IMR-90 (cell line): ENCODE data around the gene CLIC1. TPM values are rescaled to one million over a fixed set of nuclear protein-coding genes. Genes with fewer than 3 reads are reported as not detected.
A peak's percentile ranks its signal among the peaks of the same experiment; 100 is the strongest.

Experiments
- ATAC-seq: fragments of 200-7000 bp; cut with Tn5 transposase; 2 replicates; pipeline ENCODE4 v1.9.1; 2020; ENCODE audit warnings: low read depth, mild to moderate bottlenecking, moderate library complexity
- BruUV-seq: library from RNA; stranded (reverse); fragments of 400-500 nt; replicated peaks from 2 replicates; lab custom pipeline; 2021; lab: Mats Ljungman, UMichigan
- CTCF ChIA-PET: fragments of 300-600 bp; formaldehyde crosslinking; extraction: SDS; loops from one replicate; lab custom pipeline; 2021; ENCODE audit warnings: antibody characterized with exemption; lab: Yijun Ruan, JAX
- POLR2A ChIA-PET: fragments of 300-600 bp; sonication (Branson Sonifier 250); formaldehyde crosslinking; loops from one replicate; lab custom pipeline; 2022; ENCODE audit warnings: antibody characterized with exemption; ENCODE audit not compliant: unreplicated experiment; lab: Charles Lee
- DNase-seq: peaks from one replicate; pipeline ENCODE4 v3.0.0; 2013
- H2AFZ ChIP-seq: replicated peaks from 2 replicates; pipeline ENCODE3; 2013; ENCODE audit warnings: low read length, mild to moderate bottlenecking; ENCODE audit not compliant: poor library complexity
- H2AK5ac ChIP-seq: 2 replicates; pipeline ENCODE4 v1.6.1; 2013; ENCODE audit warnings: low read depth, low read length, inconsistent platforms
- H2AK9ac ChIP-seq: replicated peaks from 2 replicates; pipeline ENCODE3; 2013; ENCODE audit warnings: mild to moderate bottlenecking, low read depth, low read length, moderate library complexity; ENCODE audit not compliant: poor library complexity
- H2BK120ac ChIP-seq: 2 replicates; pipeline ENCODE4 v1.6.1; 2013; ENCODE audit warnings: low read depth, low read length, inconsistent platforms
- H2BK15ac ChIP-seq: 3 replicates; pipeline ENCODE4 v1.6.1; 2013; ENCODE audit warnings: low read depth, low read length, inconsistent platforms
- H2BK20ac ChIP-seq: 2 replicates; pipeline ENCODE4 v1.6.1; 2013; ENCODE audit warnings: low read depth, mild to moderate bottlenecking, inconsistent platforms, low read length, moderate library complexity
- H2BK5ac ChIP-seq: 2 replicates; pipeline ENCODE4 v1.6.1; 2013; ENCODE audit warnings: mild to moderate bottlenecking, low read depth, low read length, inconsistent platforms; ENCODE audit not compliant: poor library complexity, severe bottlenecking
- H3K14ac ChIP-seq: replicated peaks from 2 replicates; pipeline ENCODE4 v1.6.1; 2013; ENCODE audit warnings: low read depth, low read length, inconsistent platforms
- H3K18ac ChIP-seq: 2 replicates; pipeline ENCODE4 v1.6.1; 2013; ENCODE audit warnings: low read depth, low read length, control low read depth
- H3K23ac ChIP-seq: 2 replicates; pipeline ENCODE4 v1.6.1; 2013; ENCODE audit warnings: low read depth, low read length, inconsistent platforms
- H3K27ac ChIP-seq: 2 replicates; pipeline ENCODE4 v1.5.1; 2013; ENCODE audit warnings: mild to moderate bottlenecking, control low read depth, low read length; ENCODE audit not compliant: insufficient read depth
- H3K27me3 ChIP-seq: 2 replicates; pipeline ENCODE4 v1.6.1; 2013; ENCODE audit warnings: low read length; ENCODE audit not compliant: control insufficient read depth, insufficient read depth
- H3K36me3 ChIP-seq: 2 replicates; pipeline ENCODE4 v1.6.1; 2013; ENCODE audit warnings: low read length, mixed read lengths; ENCODE audit not compliant: control insufficient read depth, insufficient read depth
- H3K4ac ChIP-seq: 2 replicates; pipeline ENCODE4 v1.6.1; 2013; ENCODE audit warnings: low read depth, low read length, inconsistent platforms
- H3K4me1 ChIP-seq: 2 replicates; pipeline ENCODE4 v1.6.1; 2013; ENCODE audit warnings: low read length, mixed read lengths; ENCODE audit not compliant: control insufficient read depth, insufficient read depth
- H3K4me2 ChIP-seq: 2 replicates; pipeline ENCODE4 v1.6.1; 2013; ENCODE audit warnings: low read depth, mild to moderate bottlenecking, control low read depth, low read length, moderate library complexity
- H3K4me3 ChIP-seq: 2 replicates; pipeline ENCODE4 v1.5.1; 2013; ENCODE audit warnings: low read depth, mild to moderate bottlenecking, control low read depth, low read length, moderate library complexity; ENCODE audit not compliant: insufficient read depth
- H3K56ac ChIP-seq: 2 replicates; pipeline ENCODE4 v1.6.1; 2013; ENCODE audit warnings: low read length, inconsistent platforms; ENCODE audit not compliant: insufficient read depth; ENCODE audit errors: extremely low read depth
- H3K79me1 ChIP-seq, 2 experiments: 2 replicates each; pipeline ENCODE4 v1.6.1; 2013; ENCODE audit warnings: low read length in 2 of 2, inconsistent platforms in 1 of 2, low read depth in 1 of 2
- H3K9ac ChIP-seq: 2 replicates; pipeline ENCODE4 v1.6.1; 2013; ENCODE audit warnings: low read depth, low read length, control low read depth
- H3K9me1 ChIP-seq: 2 replicates; pipeline ENCODE4 v1.6.1; 2013; ENCODE audit warnings: low read length, inconsistent platforms; ENCODE audit not compliant: insufficient read depth
- H3K9me3 ChIP-seq: 2 replicates; pipeline ENCODE4 v1.6.1; 2013; ENCODE audit warnings: low read length; ENCODE audit not compliant: control insufficient read depth, insufficient read depth
- H4K20me1 ChIP-seq: 2 replicates; pipeline ENCODE4 v1.6.1; 2013; ENCODE audit warnings: low read length, inconsistent platforms; ENCODE audit not compliant: insufficient read depth
- H4K5ac ChIP-seq: 2 replicates; pipeline ENCODE4 v1.6.1; 2013; ENCODE audit warnings: mild to moderate bottlenecking, low read depth, low read length, control low read depth
- H4K8ac ChIP-seq, 2 experiments: 2 replicates each; pipeline ENCODE4 v1.6.1; 2013; ENCODE audit warnings: low read depth in 2 of 2, low read length in 2 of 2, control low read depth in 1 of 2, inconsistent platforms in 1 of 2
- H4K91ac ChIP-seq: 2 replicates; pipeline ENCODE4 v1.6.1; 2013; ENCODE audit warnings: low read depth, low read length, inconsistent platforms; ENCODE audit not compliant: insufficient read depth
- BHLHE40 ChIP-seq: fragments of 150-350 bp; IDR thresholded peaks from 2 replicates; pipeline ENCODE4 v1.6.1; 2016; ENCODE audit warnings: mild to moderate bottlenecking, low read depth, low read length
- CEBPB ChIP-seq: IDR thresholded peaks from 2 replicates; pipeline ENCODE4 v1.6.1; 2012; ENCODE audit warnings: low read depth, low read length, improper control_type of control experiment
- CHD1 ChIP-seq: IDR thresholded peaks from 2 replicates; pipeline ENCODE4 v1.6.1; 2012; ENCODE audit warnings: low read depth, low read length, improper control_type of control experiment
- FOS ChIP-seq: fragments of 150-350 bp; IDR thresholded peaks from 2 replicates; pipeline ENCODE4 v1.6.1; 2016; ENCODE audit warnings: low read depth, low read length
- MAFK ChIP-seq: IDR thresholded peaks from 2 replicates; pipeline ENCODE4 v1.6.1; 2012; ENCODE audit warnings: low read depth, low read length, improper control_type of control experiment
- MAZ ChIP-seq: IDR thresholded peaks from 2 replicates; pipeline ENCODE4 v1.6.1; 2012; ENCODE audit warnings: low read depth, mild to moderate bottlenecking, low read length, improper control_type of control experiment, moderate library complexity, borderline replicate concordance
- MXI1 ChIP-seq: IDR thresholded peaks from 2 replicates; pipeline ENCODE4 v1.6.1; 2012; ENCODE audit warnings: low read depth, mild to moderate bottlenecking, low read length, moderate library complexity, borderline replicate concordance
- NFE2L2 ChIP-seq: fragments of 150-350 bp; IDR thresholded peaks from 2 replicates; pipeline ENCODE4 v1.6.1; 2016; ENCODE audit warnings: low read depth, mild to moderate bottlenecking, low read length
- POLR2A ChIP-seq: IDR thresholded peaks from 2 replicates; pipeline ENCODE4 v1.6.1; 2012; ENCODE audit warnings: mild to moderate bottlenecking, low read depth, low read length
- RAD21 ChIP-seq: IDR thresholded peaks from 2 replicates; pipeline ENCODE4 v1.6.1; 2012; ENCODE audit warnings: low read length, improper control_type of control experiment
- RCOR1 ChIP-seq: IDR thresholded peaks from 2 replicates; pipeline ENCODE4 v1.6.1; 2012; ENCODE audit warnings: mild to moderate bottlenecking, low read length, improper control_type of control experiment; ENCODE audit not compliant: insufficient replicate concordance
- RFX5 ChIP-seq: IDR thresholded peaks from 2 replicates; pipeline ENCODE4 v1.8.0; 2012; ENCODE audit warnings: low read depth, mild to moderate bottlenecking, low read length, moderate library complexity
- SMC3 ChIP-seq: fragments of 150-350 bp; IDR thresholded peaks from 2 replicates; pipeline ENCODE4 v1.6.1; 2016; ENCODE audit warnings: low read depth, mild to moderate bottlenecking, antibody characterized with exemption, low read length, moderate library complexity
- WGBS, 2 experiments: methylation state at CpG; one replicate each; pipeline versions ENCODE4 v1.1.5 to v1.1.7; 2013; ENCODE audit warnings: missing lambda C conversion rate in 2 of 2; ENCODE audit not compliant: insufficient read length in 1 of 2; ENCODE audit errors: extremely low coverage in 2 of 2; 5-methylcytosine and 5-hydroxymethylcytosine counted together
- dilution Hi-C: fragments of 300-500 bp; cut with HindIII; formaldehyde crosslinking; loops from one replicate; pipeline ENCODE4 v1.14.3; 2018; ENCODE audit warnings: low sequenced_read_pairs; ENCODE audit not compliant: unreplicated experiment
- in situ Hi-C: fragments of 300-500 bp; cut with MboI; formaldehyde crosslinking; loops from 3 replicates; pipeline ENCODE4 v1.14.3; 2019; ENCODE audit warnings: low sequenced_read_pairs, inconsistent platforms, mixed read lengths
- intact Hi-C: fragments of 100-400 bp; cut with micrococcal nuclease; formaldehyde crosslinking; loops from 2 replicates; pipeline ENCODE4 v1.10.0; 2022
- polyA plus RNA-seq, 3 experiments: library from polyadenylated mRNA; depleted of rRNA; stranded (reverse); fragments of >200 nt; gene quantifications; 2 replicates each; pipeline ENCODE4 v1.2.3, GENCODE V29; 2012; ENCODE audit warnings: low replicate concordance in 1 of 3
- total RNA-seq: library from RNA; depleted of rRNA; stranded (reverse); fragments of >200 nt; gene quantifications from 2 replicates; pipeline ENCODE4 v1.2.3, GENCODE V29; 2012
- TF ChIP-seq, protein P1 (sequence below): fragments of 150-350 bp; IDR thresholded peaks from 2 replicates; pipeline ENCODE4 v1.6.1; 2016; ENCODE audit warnings: low read depth, mild to moderate bottlenecking, low read length, moderate library complexity, borderline replicate concordance
- TF ChIP-seq, protein P2 (sequence below): fragments of 150-350 bp; IDR thresholded peaks from 2 replicates; pipeline ENCODE4 v1.6.1; 2017; ENCODE audit warnings: mild to moderate bottlenecking, antibody characterized with exemption, low read length, low read depth

The CLIC1 gene
- total and polyA plus RNA-seq, 2 of the 4 experiments (the other 2 are of a cell fraction): 706 to 1,185 TPM

DNA sequence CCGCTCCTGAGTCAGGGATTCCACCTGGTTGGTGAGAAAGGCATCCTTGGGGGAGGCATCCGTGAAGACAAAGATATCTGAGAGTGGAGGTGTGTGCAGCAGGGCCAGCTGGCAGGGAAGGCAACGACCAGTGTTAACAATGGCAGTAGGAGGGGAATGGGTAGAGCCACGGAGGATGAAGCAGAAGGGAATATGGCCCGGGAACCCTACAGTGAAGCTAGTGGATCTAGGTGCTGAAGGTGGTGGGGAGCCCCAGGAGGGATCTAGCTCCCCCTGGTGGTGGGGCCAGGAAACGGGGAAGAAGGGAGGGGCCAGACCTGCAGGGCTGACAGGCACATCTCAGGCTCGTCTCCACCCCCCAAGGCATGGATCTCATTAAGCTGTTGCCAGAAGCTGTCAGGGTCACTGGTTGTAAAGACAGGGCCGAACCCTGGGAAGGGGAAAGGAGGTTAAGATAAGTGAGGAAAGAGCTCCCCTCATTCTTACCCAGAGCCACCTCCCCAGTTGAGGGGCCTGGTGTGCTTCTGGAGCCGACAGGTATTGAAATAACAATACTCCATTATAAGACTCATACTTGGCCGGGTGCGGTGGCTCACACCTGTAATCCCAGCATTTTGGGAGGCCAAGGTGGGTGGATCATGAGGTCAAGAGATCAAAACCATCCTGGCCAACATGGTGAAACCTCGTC lies 33.5 kb upstream of the CLIC1 start:
- BruUV-seq: no TSS peak
- Histone ChIP-seq H3K18ac (no peak overlapping the region), H4K20me1 (no peaks in the 10 kb centered on the region), H2AFZ (no peak overlapping the region), H4K91ac (no peak overlapping the region), H3K56ac (no peak overlapping the region), H3K14ac (no peak overlapping the region), H2BK20ac (no peak overlapping the region), H3K9ac (no peak overlapping the region), H3K4me2 (no peak overlapping the region), H2BK5ac (no peak overlapping the region), H3K9me3 (no peaks in the 10 kb centered on the region), H3K27ac (no peak overlapping the region), H2BK120ac (no peak overlapping the region), H3K4ac (no peak overlapping the region; the same call in 1 of the 2 replicates), H3K79me1 (no peaks in the 10 kb centered on the region), H3K36me3 (no peaks in the 10 kb centered on the region), H2AK5ac (peak overlapping the region; percentile 48; the same call in 1 of the 2 replicates), H4K8ac (no peak overlapping the region), H3K27me3 (no peaks in the 10 kb centered on the region), H3K4me3 (no peak overlapping the region), H3K9me1 (peaks cover 3% of the 10 kb centered on the region; the same call in 1 of the 2 replicates), H3K23ac (no peak overlapping the region), H3K4me1 (no peaks in the 10 kb centered on the region), H2BK15ac (no peak overlapping the region; the same call in 2 of the 3 replicates), H4K5ac (no peak overlapping the region), H2AK9ac (peak overlapping the region; percentile 48)
- ATAC-seq (peak; percentile 69), DNase-seq (peak; percentile 31)
- intact Hi-C loops (no loop called here), dilution Hi-C loops (no loop called here), in situ Hi-C loops (no loop called here)
- ChIA-PET POLR2A (no interaction called here), CTCF (interaction anchor here (0.5 to 1.6 kb wide), 7 partner anchors 17 to 50 kb away, joined by 3 to 7 read pairs (median 5); no protein-coding TSS in a partner anchor)
- WGBS, 2 experiments: 76% methylated on average over 2 of the region's 12 CpGs; no CpG with 5 or more reads in 1 of the 2 experiments
- TF ChIP-seq FOS (no peak), RFX5 (no peak), SMC3 (peak; percentile 74), MAZ (peak; percentile 72; the same call in 1 of the 2 replicates), CEBPB (no peak), MAFK (no peak), BHLHE40 (no peak), RAD21 (peak; percentile 66), CHD1 (no peak), MXI1 (no peak), NFE2L2 (no peak), POLR2A (no peak), RCOR1 (no peak)
- TF ChIP-seq, protein P1, sequence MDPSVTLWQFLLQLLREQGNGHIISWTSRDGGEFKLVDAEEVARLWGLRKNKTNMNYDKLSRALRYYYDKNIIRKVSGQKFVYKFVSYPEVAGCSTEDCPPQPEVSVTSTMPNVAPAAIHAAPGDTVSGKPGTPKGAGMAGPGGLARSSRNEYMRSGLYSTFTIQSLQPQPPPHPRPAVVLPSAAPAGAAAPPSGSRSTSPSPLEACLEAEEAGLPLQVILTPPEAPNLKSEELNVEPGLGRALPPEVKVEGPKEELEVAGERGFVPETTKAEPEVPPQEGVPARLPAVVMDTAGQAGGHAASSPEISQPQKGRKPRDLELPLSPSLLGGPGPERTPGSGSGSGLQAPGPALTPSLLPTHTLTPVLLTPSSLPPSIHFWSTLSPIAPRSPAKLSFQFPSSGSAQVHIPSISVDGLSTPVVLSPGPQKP: no peak
- TF ChIP-seq, protein P2, sequence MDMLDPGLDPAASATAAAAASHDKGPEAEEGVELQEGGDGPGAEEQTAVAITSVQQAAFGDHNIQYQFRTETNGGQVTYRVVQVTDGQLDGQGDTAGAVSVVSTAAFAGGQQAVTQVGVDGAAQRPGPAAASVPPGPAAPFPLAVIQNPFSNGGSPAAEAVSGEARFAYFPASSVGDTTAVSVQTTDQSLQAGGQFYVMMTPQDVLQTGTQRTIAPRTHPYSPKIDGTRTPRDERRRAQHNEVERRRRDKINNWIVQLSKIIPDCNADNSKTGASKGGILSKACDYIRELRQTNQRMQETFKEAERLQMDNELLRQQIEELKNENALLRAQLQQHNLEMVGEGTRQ: no peak
